Colonic mucosa (tissue), 4 donors: ENCODE data around the gene DHX35. TPM values are rescaled to one million over a fixed set of nuclear protein-coding genes. Genes with fewer than 3 reads are reported as not detected.

Source experiments
- DNase-seq: peaks from one replicate; pipeline ENCODE4 v3.0.0-alpha.2; 2020
- H3K27ac ChIP-seq: fragments of 200-600 bp; one replicate; pipeline ENCODE4 v1.8.0; 2021
- H3K27me3 ChIP-seq: fragments of 200-600 bp; one replicate; pipeline ENCODE4 v1.8.0; 2021
- H3K36me3 ChIP-seq: fragments of 200-600 bp; one replicate; pipeline ENCODE4 v1.8.0; 2021
- H3K4me1 ChIP-seq: fragments of 200-600 bp; one replicate; pipeline ENCODE4 v1.8.0; 2021; ENCODE audit warnings: mild to moderate bottlenecking
- H3K4me3 ChIP-seq: fragments of 200-600 bp; one replicate; pipeline ENCODE4 v1.8.0; 2021
- H3K9ac ChIP-seq, 2 donors: one replicate each; pipeline ENCODE4 v1.7.0; 2013; ENCODE audit warnings: control low read depth in 2 of 2, low read depth in 2 of 2, low read length in 2 of 2
- H3K9me3 ChIP-seq: fragments of 200-600 bp; one replicate; pipeline ENCODE4 v1.8.0; 2021
- CTCF ChIP-seq: fragments of 200-600 bp; IDR thresholded peaks from one replicate; pipeline ENCODE4 v1.8.0; 2022; ENCODE audit warnings: antibody characterized with exemption, mild to moderate bottlenecking
- intact Hi-C: fragments of 100-400 bp; cut with DNase I; formaldehyde crosslinking; loops from one replicate; pipeline ENCODE4 v1.14.1; 2022
- total RNA-seq, 2 donors: library from RNA; stranded (reverse); fragmentation: NEBNext Ultra II Directional in 1 of 2; extraction: Animal tissue kit (Norgen Biotek cat#: 25700) in 1 of 2; gene quantifications; one replicate each; pipeline ENCODE4 v1.2.1, GENCODE V29; 2021
- donor health status: healthy.
- donor health status: DM: no; HTN: no; CAD: no.
- donor health status: DM: no; HTN: no; CAD: no.

Gene DHX35
- total RNA-seq, 2 donors from 2014 or later, result 16.3 to 16.9 TPM

GRCh38 chr20:39089029-39089428 is 126.9 kb downstream of the DHX35 start:
- no peak for DNase-seq
- intact Hi-C loops, result no loop called here
- no peak overlapping the region for H3K27ac ChIP-seq
- TF ChIP-seq CTCF, result no peak
- H3K36me3 ChIP-seq, result no peaks in the 10 kb centered on the region
- H3K4me3 ChIP-seq, result no peak overlapping the region
- H3K27me3 ChIP-seq, result no peaks in the 10 kb centered on the region
- H3K9me3 ChIP-seq, result no peaks in the 10 kb centered on the region
- no peaks in the 10 kb centered on the region for H3K4me1 ChIP-seq
- no peak overlapping the region for H3K9ac ChIP-seq

Other genes starting within 250 kb of the DHX35 start
- gene SLC32A1, start 237.9 kb upstream of the DHX35 start, total RNA-seq, result not detected
- 1 to 10 TPM; 4.6 to 8.3 TPM for gene ACTR5, start 213.9 kb upstream of the DHX35 start, total RNA-seq
- gene PPP1R16B, start 156.6 kb upstream of the DHX35 start, total RNA-seq, result 1 to 10 TPM; 2.0 to 2.1 TPM
- 10 to 100 TPM; 25.5 to 32.6 TPM for gene FAM83D, start 35.9 kb upstream of the DHX35 start, total RNA-seq